ENCODE results near the gene RAPGEF4.

The RAPGEF4 gene

DNA sequence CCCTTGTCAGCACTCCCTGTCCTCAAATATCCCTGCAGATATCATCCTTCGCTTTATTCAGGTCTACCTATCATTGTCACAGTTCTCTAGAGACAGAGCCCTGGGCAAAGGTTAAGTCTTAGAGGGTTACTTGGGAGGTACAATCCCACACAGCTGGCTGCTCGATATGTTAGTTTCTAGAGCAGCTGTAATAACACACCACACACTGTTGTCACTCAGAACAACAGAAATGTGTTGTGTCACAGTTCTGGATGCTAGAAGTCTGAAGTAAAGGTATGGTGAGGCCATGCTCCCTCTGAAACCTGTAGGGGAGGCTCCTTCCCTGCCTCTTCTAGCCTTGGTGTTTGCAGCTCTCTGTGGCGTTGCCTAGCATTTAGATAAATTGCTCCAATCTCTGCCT is 9.9 kb upstream of the RAPGEF4 start:
- TF ChIP-seq, protein P1, sequence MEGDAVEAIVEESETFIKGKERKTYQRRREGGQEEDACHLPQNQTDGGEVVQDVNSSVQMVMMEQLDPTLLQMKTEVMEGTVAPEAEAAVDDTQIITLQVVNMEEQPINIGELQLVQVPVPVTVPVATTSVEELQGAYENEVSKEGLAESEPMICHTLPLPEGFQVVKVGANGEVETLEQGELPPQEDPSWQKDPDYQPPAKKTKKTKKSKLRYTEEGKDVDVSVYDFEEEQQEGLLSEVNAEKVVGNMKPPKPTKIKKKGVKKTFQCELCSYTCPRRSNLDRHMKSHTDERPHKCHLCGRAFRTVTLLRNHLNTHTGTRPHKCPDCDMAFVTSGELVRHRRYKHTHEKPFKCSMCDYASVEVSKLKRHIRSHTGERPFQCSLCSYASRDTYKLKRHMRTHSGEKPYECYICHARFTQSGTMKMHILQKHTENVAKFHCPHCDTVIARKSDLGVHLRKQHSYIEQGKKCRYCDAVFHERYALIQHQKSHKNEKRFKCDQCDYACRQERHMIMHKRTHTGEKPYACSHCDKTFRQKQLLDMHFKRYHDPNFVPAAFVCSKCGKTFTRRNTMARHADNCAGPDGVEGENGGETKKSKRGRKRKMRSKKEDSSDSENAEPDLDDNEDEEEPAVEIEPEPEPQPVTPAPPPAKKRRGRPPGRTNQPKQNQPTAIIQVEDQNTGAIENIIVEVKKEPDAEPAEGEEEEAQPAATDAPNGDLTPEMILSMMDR (IDR thresholded peaks at IDR 0.05; ENCODE audit: control insufficient read depth, extremely low read depth, insufficient read depth) = no peak
- no peak overlapping the region for H3K4me3 ChIP-seq (ENCODE audit: low read depth, low read length)
- no peak for DNase-seq (ENCODE audit: low read depth)

DNA sequence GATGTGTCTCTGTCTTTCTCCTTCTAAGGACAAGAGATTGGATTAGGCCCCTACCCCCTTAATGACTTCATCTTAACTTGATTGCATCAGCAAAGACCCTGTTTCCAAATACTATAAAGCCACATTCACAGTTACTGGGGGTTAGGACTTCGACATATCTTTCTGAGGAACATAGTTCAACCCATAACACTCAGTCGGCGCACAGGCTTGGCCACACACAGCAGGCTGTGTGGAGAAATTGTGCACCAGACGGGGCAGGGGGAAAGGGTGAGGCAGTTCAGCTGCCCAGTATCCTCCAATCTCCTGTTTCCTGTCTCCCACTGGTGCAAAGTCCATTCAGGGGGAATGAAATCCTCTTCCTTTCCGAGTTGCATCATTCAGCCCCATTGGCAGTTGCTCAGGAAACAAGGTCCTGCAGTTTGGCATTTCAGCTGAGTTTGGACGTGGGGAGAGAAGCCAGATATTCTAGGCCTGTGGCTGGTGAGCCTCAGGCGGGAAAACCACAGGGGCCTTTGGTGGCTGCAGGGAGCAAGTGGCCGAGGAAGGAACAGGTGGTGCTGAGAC is 9.4 kb upstream of the RAPGEF4 start:
- no peak overlapping the region for H3K4me3 ChIP-seq (ENCODE audit: low read depth, low read length)
- TF ChIP-seq, protein P1 (IDR thresholded peaks at IDR 0.05; ENCODE audit: control insufficient read depth, extremely low read depth, insufficient read depth) = no peak
- no peak for DNase-seq (ENCODE audit: low read depth)

DNA sequence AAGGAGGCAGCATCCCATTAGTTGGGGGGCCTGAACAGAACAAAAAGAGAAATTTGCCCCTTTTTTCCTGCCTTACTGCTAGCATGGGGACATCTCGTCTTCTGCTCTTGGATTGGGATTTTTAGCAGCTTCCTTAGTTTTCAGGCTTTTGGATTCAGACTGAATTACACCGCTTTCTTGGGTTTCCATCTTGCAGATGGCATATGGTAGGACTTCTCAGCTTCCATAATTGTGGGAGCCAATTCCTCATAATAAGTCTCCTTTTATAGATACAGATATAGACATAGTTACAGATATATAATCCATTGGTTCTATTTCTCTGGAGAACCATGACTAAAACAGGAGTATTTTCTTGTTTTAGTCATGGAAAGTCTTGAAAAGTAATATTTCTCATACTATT is 5.2 kb upstream of the RAPGEF4 start:
- H3K4me3 ChIP-seq (ENCODE audit: low read depth, low read length) = no peak overlapping the region
- DNase-seq (ENCODE audit: low read depth) = no peak
- TF ChIP-seq, protein P1 (IDR thresholded peaks at IDR 0.05; ENCODE audit: control insufficient read depth, extremely low read depth, insufficient read depth) = no peak

DNA sequence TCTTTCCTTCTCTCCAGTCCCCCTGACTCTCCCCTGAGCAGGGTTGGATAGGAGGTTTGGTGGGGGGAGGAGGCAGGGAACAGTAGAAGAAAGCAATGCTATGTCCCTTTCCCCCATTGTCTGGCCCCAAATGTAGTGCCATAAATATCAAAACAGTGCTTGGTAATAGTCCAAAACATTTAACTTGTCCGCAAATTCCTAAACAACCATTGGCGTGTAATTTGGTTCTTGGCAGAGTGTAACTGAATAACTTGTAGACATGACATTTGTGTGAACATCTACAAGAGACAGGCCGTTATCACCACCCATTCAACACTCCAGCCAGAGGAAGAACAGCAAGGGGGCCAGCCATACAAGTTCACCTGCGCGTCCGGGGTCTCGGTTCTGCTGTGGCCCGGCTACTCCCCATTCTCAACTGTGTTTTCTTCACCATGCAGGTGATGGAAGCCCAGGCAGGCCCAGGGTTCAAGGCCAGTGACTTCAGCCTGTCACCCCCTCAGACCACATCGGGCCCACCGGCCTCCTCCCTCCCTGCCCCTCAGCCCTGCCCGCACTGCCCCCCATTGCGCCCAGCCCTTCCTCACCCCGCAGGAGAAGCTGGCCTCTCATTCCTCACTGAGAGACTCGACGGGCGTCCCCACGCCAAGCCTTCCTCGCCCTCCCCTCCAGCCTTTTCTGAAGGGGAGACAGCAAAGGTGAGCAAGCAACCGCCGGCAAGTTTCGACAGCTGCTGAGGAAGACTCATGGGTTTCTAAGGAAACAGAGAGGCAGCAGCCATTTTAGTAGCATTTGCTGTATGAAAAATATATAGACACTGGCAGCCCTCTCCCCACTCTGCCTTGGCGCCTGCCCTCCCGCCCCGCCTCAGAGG is 699 bp upstream of the RAPGEF4 start:
- DNase-seq (ENCODE audit: low read depth) = no peak
- peak overlapping the region; percentile 32; the same call in 1 of the 2 replicates for H3K4me3 ChIP-seq (ENCODE audit: low read depth, low read length)

DNA sequence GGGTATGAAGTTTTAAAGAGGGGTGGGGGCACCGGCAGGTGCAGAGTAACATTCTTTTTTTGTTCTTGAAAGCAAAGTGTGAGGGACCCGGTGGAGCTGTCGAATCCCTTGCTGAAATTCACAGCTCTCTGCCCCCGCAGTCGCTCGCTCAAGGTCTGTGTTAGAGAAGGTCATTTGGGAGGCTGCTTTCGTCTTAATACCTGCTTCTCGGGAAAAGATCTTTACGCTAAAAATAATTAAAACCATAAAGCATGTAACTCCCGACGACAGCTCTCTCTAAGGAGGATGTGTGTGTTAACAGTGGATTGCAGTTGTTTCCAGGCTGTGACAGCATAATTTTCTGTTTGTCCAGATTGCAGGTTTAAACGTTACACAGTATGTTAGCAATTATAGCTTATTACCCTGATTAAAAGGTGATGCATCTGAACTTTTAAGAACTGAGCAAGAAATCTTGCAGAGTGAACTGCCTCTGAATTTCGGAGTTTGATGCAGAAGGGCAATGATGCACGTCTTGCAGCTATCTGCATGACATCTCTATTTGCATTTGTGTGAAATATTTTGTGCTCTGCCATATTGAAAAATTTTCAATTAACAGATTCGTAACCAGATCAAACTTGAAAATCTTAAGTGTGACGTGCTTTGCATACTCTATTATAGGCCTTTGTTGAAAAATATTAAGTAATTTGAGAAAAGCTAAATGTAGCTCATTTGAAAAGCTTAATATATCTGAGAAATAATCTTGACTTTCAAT is 954 bp downstream of the RAPGEF4 start:
- TF ChIP-seq, protein P1 (IDR thresholded peaks at IDR 0.05; ENCODE audit: control insufficient read depth, extremely low read depth, insufficient read depth) = no peak
- no peak for DNase-seq (ENCODE audit: low read depth)
- H3K4me3 ChIP-seq (ENCODE audit: low read depth, low read length) = peak overlapping the region; percentile 24

More for the DNA sequence above, 699 bp upstream of the RAPGEF4 start:
- TF ChIP-seq, protein P1 (IDR thresholded peaks at IDR 0.05; ENCODE audit: control insufficient read depth, extremely low read depth, insufficient read depth) = no peak

DNA sequence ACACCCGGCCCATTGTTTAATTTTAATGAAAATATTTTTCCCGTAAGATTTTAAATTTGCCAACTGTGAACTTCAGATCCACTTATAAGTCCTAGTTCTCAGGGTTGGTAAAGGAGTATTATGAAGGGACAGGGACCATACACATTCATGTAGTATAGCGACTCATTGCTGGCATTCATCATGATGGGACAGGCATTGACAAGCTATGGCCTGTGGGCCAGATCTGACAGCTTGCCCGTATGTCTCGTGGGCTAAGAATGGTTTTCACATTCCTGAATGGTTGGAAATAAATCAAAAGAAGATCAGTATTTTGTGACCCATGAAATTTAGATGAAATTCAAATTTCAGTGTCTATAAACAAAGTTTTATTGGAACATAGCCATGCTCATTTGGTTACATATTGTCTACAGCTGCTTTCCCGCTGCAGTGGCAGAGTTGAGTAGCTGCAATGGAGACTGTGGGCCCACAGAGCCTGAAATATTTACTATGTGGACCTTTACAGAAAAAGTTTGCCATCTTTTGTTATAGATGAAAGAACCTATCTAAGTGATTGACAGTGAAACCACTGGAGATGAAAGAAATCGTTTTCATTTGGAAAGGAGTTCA is 4.1 kb downstream of the RAPGEF4 start:
- H3K4me3 ChIP-seq (ENCODE audit: low read depth, low read length) = no peak overlapping the region
- DNase-seq (ENCODE audit: low read depth) = no peak
- TF ChIP-seq, protein P1 (IDR thresholded peaks at IDR 0.05; ENCODE audit: control insufficient read depth, extremely low read depth, insufficient read depth) = no peak
